NK-92 treated with Interleukin-12 subunit alpha and Interleukin-12 subunit beta, amount 100 ng/mL, for 24 hours (cell line): ENCODE measurements around the gene CD24.

ENCODE experiments used
- DNase-seq: peaks from one replicate; lab custom pipeline; 2025; lab: John Stamatoyannopoulos, UW

Gene CD24

DNA sequence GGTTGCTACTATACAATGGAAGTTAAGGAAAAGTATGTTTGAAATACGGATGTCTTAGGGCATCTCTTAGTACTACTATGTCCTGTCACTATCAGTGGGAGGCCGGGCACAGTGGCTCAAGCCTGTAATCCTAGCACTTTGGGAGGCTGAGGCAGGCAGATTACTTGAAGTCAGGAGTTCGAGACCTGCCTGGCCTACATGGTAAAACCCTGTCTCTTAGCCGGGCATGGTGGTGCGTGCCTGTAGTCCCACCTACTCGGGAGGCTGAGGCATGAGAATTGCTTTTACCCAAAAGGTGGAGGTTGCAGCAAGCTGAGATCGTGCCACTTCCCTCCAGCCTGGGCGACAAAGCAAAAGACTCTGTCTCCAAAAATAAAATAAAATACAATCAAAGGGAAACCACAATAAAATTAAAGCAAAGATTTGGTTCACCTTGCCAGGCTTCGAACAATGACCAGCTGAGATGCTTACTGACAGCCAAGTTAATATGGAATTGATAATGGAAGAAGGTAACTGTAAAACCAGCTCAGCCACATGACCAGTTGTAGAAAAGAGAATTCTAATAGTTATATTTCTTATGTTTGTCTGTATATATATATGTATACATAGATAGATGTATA is 6.5 kb downstream of the CD24 start:
- DNase-seq: no peak

DNA sequence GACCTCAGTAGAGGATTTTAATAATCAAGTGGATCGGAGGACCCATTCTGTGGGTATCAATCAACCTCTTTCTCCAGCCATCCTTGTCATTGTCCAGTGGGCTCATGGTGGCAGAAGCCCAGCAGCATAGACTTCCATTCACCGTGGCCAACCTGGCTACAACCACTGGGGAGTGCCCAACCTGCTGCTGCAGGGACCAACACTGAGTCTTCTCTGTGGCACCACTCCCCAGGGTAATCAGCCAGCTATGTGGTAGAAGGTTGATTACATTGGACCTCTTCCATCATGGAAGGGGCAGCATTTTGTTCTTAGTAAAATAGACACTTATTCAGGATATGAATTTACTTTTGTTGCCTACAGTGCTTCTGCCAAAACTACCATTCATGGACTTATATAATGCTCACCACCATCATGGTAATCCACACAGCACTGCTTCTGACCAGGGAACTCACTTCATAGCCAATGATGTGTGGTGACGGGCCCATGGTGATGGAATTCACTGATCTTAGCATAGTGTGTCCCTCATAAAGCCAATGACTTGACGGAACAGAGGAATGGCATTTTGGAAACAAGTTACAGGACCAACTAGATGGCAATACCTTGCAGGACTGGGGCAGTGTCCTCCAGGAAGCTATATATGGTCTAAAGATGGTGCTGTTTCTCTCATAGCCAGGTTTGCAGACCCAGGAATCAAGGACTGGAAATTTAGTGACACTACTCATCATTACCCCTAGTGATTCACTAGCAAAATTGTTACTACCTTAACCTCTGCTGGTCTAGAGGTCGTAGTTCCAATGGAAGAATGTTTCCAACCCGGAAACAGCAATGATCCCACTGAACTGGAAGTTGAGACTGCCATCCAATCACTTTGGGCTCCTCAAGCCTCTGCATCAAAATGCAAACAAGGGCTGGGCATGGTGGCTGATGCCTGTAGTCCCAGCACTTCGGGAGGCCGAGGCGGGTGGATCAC is 7.6 kb downstream of the CD24 start:
- DNase-seq: no peak

DNA sequence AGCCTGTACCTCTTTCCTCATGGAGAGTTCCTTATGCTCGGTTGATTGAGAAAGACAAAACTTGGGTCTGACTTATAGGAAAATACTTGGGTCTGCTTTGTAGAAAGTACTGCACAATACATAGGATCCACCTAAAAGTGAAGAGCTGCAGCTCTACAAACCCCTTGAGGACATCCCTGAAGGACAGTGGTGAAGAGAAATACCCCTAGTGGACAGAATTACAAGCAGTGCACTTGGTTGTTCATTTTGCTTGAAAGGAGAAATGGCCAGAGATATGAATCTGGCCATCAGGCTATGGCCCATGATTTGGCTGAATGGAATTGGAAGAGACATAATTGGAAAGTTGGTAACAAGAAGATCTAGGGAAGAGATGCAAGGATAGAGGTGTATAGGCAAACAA is 8.3 kb downstream of the CD24 start:
- no peak for DNase-seq

DNA sequence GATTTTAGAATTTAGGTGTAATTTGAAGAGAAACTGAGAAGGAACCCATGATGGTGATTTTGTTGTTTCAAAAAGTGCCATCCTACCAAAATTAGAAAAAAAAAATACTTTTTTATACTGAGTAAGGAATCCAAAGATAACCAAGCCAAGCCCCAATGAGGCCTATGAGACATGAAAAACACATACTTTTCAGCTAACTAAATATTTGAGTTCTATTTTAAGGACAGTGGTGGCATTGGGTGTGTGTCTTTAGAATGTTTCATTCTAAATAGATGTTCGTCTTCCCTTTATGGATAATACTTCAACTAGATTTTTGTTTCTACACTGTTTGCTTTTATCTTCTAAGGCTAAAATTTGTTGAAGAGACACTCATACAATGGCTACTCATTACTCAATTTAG is 9.6 kb downstream of the CD24 start:
- DNase-seq: no peak

DNA sequence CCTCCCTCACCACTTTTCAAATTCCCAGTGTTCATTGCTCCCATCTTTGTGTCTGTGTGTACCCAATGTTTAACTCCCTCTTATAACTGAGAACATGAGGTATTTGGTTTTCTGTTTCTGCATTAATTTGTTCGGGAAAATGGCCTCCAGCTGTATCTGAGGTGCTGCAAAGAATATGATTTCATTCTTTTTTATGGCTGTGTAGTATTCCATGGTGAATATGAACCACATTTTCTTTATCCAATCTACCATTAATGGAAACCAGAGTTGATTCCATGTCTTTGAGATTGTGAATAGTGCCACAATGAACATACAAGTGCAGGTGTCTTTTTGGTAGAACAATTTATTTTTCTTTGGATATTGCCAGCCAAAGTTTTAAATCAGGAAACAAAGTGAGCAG is 10.4 kb downstream of the CD24 start:
- no peak for DNase-seq

DNA sequence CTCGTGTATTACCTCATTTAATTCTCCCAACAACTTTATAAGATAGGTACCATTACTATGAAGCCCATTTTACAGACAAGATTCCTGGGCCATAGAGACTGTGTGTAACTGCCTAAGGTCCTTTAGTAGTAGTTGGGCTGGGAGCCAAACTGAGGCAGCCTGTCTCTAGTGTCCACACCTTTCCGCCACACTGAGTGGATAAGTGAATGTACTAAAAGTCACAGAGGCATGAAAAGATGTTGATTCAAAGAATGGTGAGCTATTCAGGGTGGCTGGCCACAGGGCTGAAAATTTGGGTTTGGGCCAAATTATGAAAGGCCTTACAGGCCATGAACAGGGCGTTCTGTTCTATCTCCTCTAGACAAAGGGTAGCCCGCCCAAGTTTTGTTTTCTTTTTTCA is 11.0 kb downstream of the CD24 start:
- DNase-seq: no peak

DNA sequence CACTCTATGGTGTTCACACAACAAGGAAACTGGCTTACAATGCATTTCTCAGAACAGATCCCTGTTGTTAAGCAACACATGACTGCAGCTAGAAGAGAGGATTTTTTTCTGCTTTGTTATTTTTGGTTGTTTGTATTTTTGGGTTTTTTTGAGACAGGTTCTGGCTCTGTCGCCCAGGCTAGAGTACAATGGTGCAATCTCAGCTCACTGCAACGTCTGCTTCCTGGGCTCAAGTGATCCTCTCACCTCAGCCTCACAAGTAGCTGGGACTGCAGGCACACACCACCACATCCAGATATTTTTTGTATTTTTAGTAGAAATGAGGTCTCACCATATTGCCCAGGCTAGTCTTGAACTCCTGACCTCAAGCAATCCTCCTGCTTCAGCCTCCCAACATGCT is 12.7 kb downstream of the CD24 start:
- no peak for DNase-seq

DNA sequence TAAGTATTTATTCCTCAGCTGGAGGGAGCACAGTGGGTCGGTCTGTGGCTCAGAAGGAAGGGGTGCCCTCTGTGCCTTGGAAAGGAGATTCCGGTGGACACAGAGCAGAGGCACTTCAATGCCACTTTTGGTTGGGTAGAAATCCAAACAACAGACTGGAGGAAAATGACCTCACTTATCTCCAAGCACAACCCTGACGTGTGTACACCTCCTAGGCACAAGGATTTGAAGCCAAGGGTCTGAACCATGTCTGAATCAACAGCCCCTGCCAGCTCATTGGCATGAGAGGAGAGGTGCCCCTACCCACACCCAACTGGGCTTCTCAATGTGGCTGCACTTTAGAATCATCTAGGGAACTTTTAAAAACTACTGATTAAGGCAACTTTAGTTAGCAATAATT is 13.4 kb downstream of the CD24 start:
- no peak for DNase-seq

DNA sequence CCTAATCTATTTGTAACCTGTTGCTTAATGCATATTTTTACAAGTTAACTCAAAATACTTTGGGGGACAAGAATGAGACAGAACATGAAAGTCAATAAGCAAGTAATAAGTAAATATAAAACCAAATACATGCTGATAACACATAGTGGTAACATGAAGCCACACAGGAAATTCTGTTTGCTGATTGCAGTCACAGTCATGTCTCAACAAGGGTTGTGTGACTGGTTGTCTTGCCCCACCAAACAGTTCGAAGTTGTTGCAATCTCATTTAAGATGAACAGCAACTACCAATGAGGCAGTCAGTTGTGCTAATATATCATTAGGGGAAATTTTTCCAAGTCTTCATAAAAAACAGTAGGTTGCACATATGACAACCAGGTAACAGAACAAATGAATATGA is 14.5 kb downstream of the CD24 start:
- no peak for DNase-seq

DNA sequence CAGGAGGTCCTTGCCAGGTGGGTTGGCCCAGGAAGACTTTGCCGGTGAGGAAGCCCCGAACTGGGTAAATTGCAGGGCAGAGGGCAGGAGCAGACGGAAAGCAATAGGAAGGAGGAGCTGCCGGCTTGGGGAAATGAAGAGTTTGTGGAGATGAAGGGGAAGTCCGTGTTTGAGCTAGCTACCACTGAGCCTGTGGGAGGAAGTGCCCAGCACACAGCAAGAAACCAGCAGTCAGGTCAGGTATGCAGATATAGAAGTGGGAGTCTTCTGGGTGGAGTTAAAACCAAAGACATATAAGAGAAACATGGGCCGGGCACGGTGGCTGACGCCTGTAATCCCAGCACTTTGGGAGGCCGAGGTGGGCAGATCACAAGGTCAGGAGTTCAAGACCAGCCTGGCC is 34.7 kb downstream of the CD24 start:
- DNase-seq: no peak

DNA sequence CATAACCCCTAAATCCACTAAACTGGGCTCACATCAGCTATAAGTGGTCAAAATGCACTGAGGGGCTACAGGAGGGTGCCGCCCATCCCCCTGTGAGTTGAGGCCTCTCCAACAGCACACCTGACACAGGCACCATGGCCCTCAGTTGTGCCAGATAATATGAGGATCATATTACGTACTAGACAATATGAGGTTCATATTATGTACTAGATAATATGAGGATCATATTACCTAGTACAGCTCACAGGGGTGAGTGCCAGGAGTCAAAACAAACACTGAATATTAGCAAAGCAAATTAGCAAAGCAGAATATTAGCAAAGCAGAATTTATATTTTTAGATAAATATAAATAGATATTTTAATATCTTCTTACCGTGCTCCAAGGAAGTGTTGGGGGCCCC is 35.3 kb downstream of the CD24 start:
- no peak for DNase-seq

DNA sequence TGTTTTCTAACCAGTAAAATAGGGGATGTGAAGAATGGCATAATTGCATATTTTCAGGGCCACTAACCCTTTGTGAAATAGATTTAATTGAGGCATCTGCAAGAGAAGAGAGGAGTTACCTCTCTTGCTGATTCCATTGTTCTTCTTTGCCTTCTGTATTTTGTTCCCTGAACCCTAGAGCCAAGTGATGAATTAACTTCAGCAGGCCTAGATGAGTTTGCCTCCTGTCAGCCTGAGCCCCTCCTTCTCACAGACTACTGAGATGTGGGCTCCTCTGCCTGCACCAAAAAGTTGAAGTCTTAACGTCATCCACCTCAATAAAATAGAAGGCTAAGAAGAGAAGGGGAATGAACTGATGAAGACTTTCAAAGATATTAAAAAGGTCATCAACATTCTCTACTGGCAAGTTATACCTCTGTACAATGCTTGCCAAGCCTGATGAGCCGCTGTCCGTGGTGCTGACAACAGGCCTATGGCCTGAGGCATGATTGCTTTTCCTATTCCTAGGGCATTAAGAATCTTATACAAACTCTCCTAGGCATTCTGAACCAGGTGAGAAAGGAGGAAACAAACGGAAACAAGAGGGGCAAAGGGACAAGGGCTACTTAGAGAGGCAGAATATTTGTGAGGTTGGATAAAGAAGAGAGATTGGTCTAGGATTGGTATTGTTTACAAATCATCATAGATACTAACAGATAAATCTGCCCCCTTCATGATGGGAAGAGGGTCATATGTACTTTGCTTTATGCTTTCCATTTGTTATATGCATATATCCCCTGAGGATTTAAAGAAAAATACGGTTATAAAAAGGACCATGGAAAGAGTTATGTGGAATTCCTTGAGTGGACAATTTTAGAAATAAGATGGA is 46.8 kb downstream of the CD24 start:
- DNase-seq: no peak

DNA sequence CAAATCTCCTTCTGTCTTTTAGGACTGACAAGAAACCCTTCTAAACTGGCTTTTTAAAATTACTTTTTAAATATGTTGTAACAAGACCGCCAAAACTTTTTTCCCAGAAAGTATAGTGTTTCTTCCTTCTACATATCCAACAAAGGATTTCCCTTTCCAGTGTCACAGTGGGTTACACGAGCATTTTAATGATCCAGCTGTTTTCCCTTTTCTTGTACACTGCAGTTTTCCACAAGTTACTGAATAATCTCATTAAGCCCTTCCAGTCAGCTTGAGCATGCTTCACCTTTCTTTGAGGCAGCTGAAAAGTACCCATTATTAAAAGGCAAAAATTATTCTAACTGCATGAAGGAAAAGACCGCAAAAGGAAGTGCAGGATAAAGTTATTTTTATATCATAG is 48.6 kb downstream of the CD24 start:
- DNase-seq: no peak

DNA sequence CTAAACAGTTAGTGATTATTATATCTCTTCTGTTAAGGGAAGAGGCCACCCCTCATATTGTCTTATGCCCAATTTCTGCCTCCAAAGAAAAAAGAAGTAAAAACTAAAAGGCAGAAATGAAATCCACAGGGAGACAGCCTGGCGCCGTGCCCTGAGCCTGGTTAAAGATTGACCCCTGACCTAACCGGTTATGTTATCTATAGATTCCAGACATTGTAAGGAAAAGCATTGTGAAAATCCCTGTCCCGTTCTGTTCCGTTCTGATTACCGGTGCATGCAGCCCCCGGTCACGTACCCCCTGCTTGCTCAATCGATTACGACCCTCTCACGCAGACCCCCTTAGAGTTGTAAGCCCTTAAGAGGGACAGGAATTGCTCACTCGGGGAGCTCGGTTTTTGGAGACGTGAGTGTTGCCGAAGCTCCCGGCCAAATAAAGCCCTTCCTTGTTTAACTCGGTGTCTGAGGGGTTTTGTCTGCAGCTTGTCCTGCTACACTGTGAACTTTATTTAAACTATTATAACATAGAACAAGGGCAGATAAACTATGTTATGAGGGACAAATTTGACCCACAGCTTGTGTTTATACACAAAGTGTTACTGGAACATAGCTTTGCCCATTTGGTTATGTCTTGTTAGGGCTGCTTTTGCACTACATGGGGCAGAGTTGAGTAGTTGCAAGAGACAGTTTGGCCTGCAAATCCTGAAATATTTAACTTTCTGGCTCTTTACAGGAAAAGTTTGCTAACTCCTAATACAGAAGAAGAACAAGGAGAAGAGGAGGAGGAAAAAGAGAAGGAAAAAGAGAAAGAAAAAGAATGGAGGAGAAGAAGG is 49.6 kb downstream of the CD24 start:
- no peak for DNase-seq

DNA sequence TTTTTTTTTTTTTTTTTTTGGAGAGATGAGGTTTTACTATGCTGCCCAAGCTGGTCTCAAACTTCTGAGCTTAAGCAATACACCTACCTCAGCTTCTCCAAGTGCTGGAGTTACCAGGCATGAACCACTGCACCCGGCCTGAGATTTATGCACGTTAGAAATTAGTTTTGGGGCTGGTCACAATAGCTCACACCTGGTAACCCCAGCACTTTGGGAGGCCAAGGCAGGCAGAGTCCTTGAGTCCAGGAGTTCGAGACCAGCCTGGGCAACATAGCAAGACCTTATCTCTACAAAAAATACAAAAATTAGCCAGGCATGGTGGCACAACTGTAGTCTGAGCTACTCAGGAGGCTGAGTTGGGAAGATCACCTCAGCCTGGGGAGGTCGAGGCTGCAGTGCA is 51.9 kb downstream of the CD24 start:
- DNase-seq: no peak
